Measurements from ENCODE around the gene NIM1K. TPM values are rescaled to one million over a fixed set of nuclear protein-coding genes. Genes with fewer than 3 reads are reported as not detected.

NIM1K gene
- total RNA-seq, 1 donor: 0.43 TPM

DNA sequence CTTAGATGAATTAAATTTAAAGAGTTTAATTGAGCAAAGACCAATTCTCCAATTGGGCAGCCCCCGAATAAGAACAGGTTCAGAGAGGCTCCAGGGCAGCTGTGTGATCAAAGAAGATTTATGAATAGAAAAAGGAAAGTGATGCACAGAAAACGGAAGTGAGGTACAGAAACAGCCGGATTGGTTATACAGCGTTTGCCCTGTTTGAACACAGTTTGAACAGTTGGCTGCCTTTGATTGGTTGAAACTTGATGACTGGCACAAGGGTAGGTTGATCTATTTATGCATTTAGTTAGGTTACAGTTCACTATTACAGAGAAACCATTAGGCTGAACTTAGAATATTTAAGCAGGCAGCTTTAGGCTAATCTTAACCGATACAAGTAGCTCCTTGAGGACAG, 29.5 kb downstream of the NIM1K start:
- TF ChIP-seq, protein P1, sequence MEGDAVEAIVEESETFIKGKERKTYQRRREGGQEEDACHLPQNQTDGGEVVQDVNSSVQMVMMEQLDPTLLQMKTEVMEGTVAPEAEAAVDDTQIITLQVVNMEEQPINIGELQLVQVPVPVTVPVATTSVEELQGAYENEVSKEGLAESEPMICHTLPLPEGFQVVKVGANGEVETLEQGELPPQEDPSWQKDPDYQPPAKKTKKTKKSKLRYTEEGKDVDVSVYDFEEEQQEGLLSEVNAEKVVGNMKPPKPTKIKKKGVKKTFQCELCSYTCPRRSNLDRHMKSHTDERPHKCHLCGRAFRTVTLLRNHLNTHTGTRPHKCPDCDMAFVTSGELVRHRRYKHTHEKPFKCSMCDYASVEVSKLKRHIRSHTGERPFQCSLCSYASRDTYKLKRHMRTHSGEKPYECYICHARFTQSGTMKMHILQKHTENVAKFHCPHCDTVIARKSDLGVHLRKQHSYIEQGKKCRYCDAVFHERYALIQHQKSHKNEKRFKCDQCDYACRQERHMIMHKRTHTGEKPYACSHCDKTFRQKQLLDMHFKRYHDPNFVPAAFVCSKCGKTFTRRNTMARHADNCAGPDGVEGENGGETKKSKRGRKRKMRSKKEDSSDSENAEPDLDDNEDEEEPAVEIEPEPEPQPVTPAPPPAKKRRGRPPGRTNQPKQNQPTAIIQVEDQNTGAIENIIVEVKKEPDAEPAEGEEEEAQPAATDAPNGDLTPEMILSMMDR (IDR thresholded peaks at IDR 0.05; ENCODE audit: insufficient read depth, low read depth, low read length): no peak
- H3K4me3 ChIP-seq (ENCODE audit: low read depth, low read length): no peak overlapping the region
- DNase-seq (ENCODE audit: low read depth): no peak

DNA sequence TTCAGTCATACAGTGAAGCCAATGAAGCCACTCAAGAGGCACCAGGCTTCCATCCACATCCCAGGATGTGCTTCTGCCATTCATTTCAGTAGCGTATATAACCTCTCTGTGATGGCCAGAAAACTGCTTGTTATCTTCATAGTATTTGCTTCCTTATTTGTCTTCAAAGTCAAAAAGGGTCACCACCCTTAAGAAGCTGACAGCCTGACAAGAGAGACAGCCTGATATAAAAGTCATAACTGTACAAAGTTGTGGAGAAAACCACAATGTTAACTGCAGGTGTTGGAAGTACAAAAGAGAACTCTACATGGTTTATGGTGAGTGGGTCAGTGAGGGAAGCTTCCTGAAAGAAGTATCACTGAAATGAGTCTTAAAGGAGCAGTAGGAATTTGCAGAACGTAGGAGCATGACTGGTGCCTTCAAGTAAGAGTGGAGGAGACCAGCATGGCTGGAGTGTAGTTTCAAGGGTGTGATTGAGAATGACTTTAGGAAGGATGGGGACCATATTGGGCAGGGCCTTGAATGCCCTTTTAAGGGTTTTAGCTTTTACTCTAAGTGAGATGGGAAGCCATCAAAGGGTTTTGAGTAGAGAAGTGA, 33.7 kb downstream of the NIM1K start:
- TF ChIP-seq, protein P1 (IDR thresholded peaks at IDR 0.05; ENCODE audit: insufficient read depth, low read depth, low read length): no peak
- no peak overlapping the region for H3K4me3 ChIP-seq (ENCODE audit: low read depth, low read length)
- no peak for DNase-seq (ENCODE audit: low read depth)

DNA sequence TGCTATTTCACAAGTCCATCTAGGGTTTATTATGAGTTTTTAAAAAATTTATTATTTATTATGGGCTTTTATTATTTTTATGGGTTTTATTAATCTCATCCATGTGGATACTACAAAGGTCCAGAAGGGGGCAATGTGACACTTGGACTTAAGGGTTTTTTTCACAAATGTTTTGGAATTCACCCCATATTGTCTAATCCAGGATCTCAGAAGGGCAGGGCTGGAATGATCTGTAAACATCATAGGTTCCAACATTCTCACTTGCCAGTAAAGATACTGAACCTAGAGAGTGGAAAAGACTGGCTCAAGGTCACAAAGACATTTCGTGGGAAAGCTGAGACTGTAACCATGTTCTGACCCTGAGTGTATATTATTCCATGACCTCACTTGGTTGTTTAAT, 35.6 kb downstream of the NIM1K start:
- DNase-seq (ENCODE audit: low read depth): peak; percentile 71
- TF ChIP-seq, protein P1 (IDR thresholded peaks at IDR 0.05; ENCODE audit: insufficient read depth, low read depth, low read length): peak; percentile 54
- no peak overlapping the region for H3K4me3 ChIP-seq (ENCODE audit: low read depth, low read length)

DNA sequence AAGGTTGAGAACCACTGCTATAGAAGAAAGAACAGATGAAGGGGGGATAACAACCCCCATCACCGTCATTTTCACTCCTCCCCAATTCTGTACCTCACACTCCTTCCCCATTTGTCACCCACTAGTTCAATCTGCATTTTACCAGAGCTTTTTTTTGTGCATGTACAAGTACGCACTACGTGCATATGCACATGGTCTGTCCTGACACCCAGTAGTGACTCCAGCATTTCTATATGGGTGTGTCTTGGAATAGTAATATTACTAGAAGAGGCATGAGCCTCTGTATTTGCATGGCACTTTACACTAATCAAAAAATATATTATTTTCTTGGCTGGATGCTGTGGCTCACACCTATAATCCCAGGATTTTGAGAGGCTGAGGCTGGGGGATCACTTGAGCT, 38.7 kb downstream of the NIM1K start:
- no peak for DNase-seq (ENCODE audit: low read depth)
- no peak overlapping the region for H3K4me3 ChIP-seq (ENCODE audit: low read depth, low read length)
- TF ChIP-seq, protein P1 (IDR thresholded peaks at IDR 0.05; ENCODE audit: insufficient read depth, low read depth, low read length): no peak

DNA sequence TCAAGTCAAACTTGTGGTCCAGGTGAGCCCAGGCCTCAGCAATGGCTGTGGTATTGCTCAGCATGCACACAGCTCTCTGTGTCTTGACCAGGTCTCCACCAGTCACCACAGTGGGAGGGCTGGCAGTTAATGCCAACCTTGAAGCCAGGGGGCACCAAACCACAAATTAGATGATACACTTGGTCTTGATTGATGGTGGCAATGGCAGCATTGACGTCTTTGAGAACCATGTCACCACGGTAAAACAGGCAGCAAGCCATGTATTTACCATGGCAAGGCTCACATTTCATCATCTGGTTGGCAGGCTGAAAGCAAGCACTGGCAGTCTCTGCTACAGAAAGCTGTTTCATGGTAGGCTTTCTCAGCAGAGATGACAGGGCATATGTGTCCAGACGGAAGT, 40.0 kb downstream of the NIM1K start:
- TF ChIP-seq, protein P1 (IDR thresholded peaks at IDR 0.05; ENCODE audit: insufficient read depth, low read depth, low read length): no peak
- no peak overlapping the region for H3K4me3 ChIP-seq (ENCODE audit: low read depth, low read length)
- DNase-seq (ENCODE audit: low read depth): no peak

DNA sequence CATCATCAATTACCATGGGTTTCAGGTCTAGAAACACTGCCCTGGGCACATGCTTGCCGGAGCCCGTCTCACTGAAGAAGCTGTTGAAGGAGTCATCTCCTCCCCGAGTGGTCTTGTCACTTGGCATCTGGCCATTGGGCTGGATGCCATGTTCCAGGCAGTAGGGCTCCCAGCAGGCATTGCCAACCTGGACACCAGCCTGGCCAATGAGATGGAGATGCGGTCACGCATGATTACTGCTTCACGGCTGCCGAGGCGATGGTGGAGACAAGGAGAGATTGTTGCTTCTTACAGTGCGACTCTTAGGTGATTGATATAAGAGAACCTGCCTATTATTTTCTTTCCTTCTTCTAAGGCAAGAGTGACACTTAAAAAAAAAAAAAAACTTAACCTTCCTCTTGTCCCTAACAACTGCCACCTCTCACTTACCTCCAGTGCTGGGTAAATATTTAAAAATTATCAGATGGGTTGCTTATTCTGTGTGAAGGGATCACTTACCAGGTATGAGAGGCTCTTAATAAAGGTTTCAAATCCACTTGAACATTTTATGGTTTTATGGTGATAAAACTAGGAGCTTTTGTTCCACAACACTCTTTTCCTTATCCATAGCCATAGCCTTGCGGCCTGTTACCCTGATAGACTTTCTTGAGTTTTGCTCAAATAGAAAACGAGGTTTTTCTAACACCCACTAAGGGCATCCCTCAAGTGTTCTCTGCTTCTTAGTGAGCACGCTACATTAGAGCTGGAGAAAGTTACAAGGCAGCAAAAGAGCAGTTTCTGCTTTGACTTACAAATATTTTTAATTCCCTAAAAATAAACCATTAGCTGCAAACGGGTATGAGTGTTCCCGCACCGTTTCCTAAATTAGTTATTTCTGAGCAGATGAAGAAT, 41.2 kb downstream of the NIM1K start:
- no peak for DNase-seq (ENCODE audit: low read depth)
- TF ChIP-seq, protein P1 (IDR thresholded peaks at IDR 0.05; ENCODE audit: insufficient read depth, low read depth, low read length): no peak
- H3K4me3 ChIP-seq (ENCODE audit: low read depth, low read length): no peak overlapping the region
